ENCODE measurements around the gene BLID. TPM values are rescaled to one million over a fixed set of nuclear protein-coding genes. Genes with fewer than 3 reads are reported as not detected.

Gene BLID
- total RNA-seq, 1 experiment from 2014 or later: 5.7 TPM

DNA sequence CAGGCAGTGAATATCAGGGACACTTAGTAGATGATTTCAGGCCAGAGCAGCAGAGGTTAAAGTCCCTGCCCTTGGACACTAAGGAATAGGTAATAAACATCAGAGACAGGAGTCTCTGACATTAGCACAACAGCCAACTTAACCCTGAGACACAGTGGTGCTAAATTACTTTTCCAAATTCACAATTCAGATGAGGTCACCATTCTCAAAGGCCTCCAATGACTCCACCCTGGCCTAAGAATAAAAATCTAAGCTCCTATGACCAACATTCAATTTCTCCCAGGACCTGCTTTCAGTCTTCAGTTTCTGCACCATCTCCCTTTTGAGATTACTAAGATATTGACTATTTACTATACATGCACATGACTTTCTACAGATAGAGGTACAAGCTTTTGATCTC, 42.0 kb downstream of the BLID start:
- TF ChIP-seq EZH2phosphoT487 (IDR thresholded peaks at IDR 0.05; ENCODE audit: borderline replicate concordance, low read length): no peak
- TF ChIP-seq, protein P1, sequence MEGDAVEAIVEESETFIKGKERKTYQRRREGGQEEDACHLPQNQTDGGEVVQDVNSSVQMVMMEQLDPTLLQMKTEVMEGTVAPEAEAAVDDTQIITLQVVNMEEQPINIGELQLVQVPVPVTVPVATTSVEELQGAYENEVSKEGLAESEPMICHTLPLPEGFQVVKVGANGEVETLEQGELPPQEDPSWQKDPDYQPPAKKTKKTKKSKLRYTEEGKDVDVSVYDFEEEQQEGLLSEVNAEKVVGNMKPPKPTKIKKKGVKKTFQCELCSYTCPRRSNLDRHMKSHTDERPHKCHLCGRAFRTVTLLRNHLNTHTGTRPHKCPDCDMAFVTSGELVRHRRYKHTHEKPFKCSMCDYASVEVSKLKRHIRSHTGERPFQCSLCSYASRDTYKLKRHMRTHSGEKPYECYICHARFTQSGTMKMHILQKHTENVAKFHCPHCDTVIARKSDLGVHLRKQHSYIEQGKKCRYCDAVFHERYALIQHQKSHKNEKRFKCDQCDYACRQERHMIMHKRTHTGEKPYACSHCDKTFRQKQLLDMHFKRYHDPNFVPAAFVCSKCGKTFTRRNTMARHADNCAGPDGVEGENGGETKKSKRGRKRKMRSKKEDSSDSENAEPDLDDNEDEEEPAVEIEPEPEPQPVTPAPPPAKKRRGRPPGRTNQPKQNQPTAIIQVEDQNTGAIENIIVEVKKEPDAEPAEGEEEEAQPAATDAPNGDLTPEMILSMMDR (conservative IDR thresholded peaks at IDR 0.05; ENCODE audit: low read depth, low read length): no peak
- no peak for TF ChIP-seq EZH2 (IDR thresholded peaks at IDR 0.05; ENCODE audit: low read length, unreplicated experiment)
- BruUV-seq (replicated peaks): no TSS peak
- Histone ChIP-seq H3K36me3 (ENCODE audit: low read depth, low read length) (no peaks in the 10 kb centered on the region), H3K79me2 (ENCODE audit: low read length) (no peaks in the 10 kb centered on the region), H4K20me1 (ENCODE audit: low read length) (no peaks in the 10 kb centered on the region), H3K4me1 (ENCODE audit: insufficient read depth, low read length) (no peaks in the 10 kb centered on the region), H3K27me3 (ENCODE audit: low read length) (peaks cover 2% of the 10 kb centered on the region; the same call in 1 of the 2 replicates), H3K9ac (ENCODE audit: low read length) (no peak overlapping the region), H2AFZ (ENCODE audit: low read length) (no peak overlapping the region), H3K4me3 (ENCODE audit: low read length) (no peak overlapping the region), H3K9me3 (ENCODE audit: low read length) (no peaks in the 10 kb centered on the region), H3K4me2 (ENCODE audit: low read length) (no peak overlapping the region), H3K9me2 (replicated peaks; ENCODE audit: low read length) (no peaks in the 10 kb centered on the region), H3K27ac (ENCODE audit: low read length) (no peak overlapping the region), H3F3A (ENCODE audit: low read length, unreplicated experiment) (no peaks in the 10 kb centered on the region)
- DNase-seq (no peak), ATAC-seq (no peak)
- intact Hi-C loops (cut with micrococcal nuclease): no loop called here
- ChIA-PET CTCF (no interaction called here), POLR2A (ENCODE audit: unreplicated experiment) (interaction anchor here (0.6 kb wide), 1 partner anchor 29 kb away, joined by 29 read pairs; no protein-coding TSS in a partner anchor)

DNA sequence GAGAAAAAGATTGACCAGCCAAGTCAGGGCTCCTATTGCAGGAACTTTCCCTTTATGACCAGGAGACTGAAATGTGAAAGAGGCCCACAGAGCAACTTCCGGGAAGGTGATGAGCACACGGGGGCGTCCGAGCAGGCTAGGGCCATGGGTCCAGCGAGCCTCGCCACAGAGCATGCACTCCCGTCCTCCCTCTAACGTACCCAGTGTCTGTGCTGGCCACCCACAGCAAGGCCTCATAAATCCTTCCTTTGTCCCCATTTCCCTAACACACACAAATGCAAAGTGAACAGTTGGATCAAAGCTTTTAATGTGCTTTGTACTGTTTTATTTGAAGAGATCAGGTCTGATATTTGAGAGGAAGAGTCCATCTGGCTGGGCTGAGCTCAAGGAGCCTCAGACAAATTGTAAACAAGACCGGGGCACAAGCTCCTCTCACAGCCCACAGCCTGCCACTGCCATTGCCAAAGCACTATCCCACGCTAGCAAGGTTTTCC, 44.3 kb downstream of the BLID start:
- DNase-seq (no peak), ATAC-seq (no peak)
- H3F3A ChIP-seq (ENCODE audit: low read length, unreplicated experiment): no peaks in the 10 kb centered on the region
- peaks cover 16% of the 10 kb centered on the region for H3K27me3 ChIP-seq (ENCODE audit: low read length)
- H3K4me3 ChIP-seq (ENCODE audit: low read length): no peak overlapping the region
- ChIA-PET POLR2A (ENCODE audit: unreplicated experiment) (no interaction called here), CTCF (no interaction called here)
- no peak overlapping the region for H2AFZ ChIP-seq (ENCODE audit: low read length)
- no peak overlapping the region for H3K4me2 ChIP-seq (ENCODE audit: low read length)
- no peaks in the 10 kb centered on the region for H3K79me2 ChIP-seq (ENCODE audit: low read length)
- no peaks in the 10 kb centered on the region for H3K9me2 ChIP-seq (replicated peaks; ENCODE audit: low read length)
- H4K20me1 ChIP-seq (ENCODE audit: low read length): no peaks in the 10 kb centered on the region
- BruUV-seq (replicated peaks): no TSS peak
- H3K27ac ChIP-seq (ENCODE audit: low read length): no peak overlapping the region
- H3K9ac ChIP-seq (ENCODE audit: low read length): no peak overlapping the region
- no peaks in the 10 kb centered on the region for H3K4me1 ChIP-seq (ENCODE audit: insufficient read depth, low read length)
- no peaks in the 10 kb centered on the region for H3K9me3 ChIP-seq (ENCODE audit: low read length)
- no peak for TF ChIP-seq EZH2 (IDR thresholded peaks at IDR 0.05; ENCODE audit: low read length, unreplicated experiment)
- TF ChIP-seq, protein P1 (conservative IDR thresholded peaks at IDR 0.05; ENCODE audit: low read depth, low read length): no peak
- TF ChIP-seq EZH2phosphoT487 (IDR thresholded peaks at IDR 0.05; ENCODE audit: borderline replicate concordance, low read length): no peak
- intact Hi-C loops (cut with micrococcal nuclease): no loop called here
- H3K36me3 ChIP-seq (ENCODE audit: low read depth, low read length): no peaks in the 10 kb centered on the region

DNA sequence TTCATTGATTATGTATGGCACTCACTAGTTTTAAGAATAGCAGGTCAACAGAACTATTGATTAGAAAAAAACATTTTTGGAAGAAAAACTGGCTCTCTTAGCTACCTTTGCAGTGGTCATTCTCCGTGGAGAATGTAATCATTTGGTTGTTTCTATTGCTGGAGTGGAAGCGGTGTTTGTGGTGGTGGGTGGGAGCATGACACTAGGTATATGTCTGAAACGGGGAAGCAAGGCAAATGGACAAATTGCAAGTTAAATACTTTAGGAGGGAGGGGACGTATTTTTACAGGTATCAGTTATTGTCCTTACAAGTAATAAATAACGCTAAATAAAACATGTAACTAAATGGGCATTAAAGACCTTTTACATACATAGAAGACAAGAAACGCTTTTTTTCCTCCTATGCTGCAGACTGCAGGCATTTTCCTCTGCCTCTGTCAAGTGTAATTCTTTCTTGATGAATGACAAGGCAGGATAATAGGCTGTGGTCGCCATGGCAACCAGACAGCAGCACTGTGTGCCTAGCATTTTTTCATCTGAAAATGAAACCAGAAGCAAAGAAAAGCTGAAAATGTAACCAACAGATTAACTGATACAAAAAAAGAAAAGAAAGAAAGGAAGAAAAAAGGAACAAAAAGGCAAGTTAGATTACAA, 46.2 kb downstream of the BLID start:
- H3K9me3 ChIP-seq (ENCODE audit: low read length): no peaks in the 10 kb centered on the region
- ChIA-PET POLR2A (ENCODE audit: unreplicated experiment) (no interaction called here), CTCF (no interaction called here)
- H3K36me3 ChIP-seq (ENCODE audit: low read depth, low read length): no peaks in the 10 kb centered on the region
- H3K79me2 ChIP-seq (ENCODE audit: low read length): no peaks in the 10 kb centered on the region
- intact Hi-C loops (cut with micrococcal nuclease): no loop called here
- H3K4me3 ChIP-seq (ENCODE audit: low read length): no peak overlapping the region
- BruUV-seq (replicated peaks): no TSS peak
- H3K27me3 ChIP-seq (ENCODE audit: low read length): peaks cover 16% of the 10 kb centered on the region
- no peak overlapping the region for H2AFZ ChIP-seq (ENCODE audit: low read length)
- no peak overlapping the region for H3K9ac ChIP-seq (ENCODE audit: low read length)
- H4K20me1 ChIP-seq (ENCODE audit: low read length): no peaks in the 10 kb centered on the region
- H3K4me1 ChIP-seq (ENCODE audit: insufficient read depth, low read length): no peaks in the 10 kb centered on the region
- ATAC-seq (no peak), DNase-seq (peak; percentile 38)
- no peak overlapping the region for H3K4me2 ChIP-seq (ENCODE audit: low read length)
- H3F3A ChIP-seq (ENCODE audit: low read length, unreplicated experiment): no peaks in the 10 kb centered on the region
- no peak overlapping the region for H3K27ac ChIP-seq (ENCODE audit: low read length)
- TF ChIP-seq EZH2phosphoT487 (IDR thresholded peaks at IDR 0.05; ENCODE audit: borderline replicate concordance, low read length): no peak
- no peaks in the 10 kb centered on the region for H3K9me2 ChIP-seq (replicated peaks; ENCODE audit: low read length)

All from PC-3 (cell line).